ENCODE data around the gene ATP10D.

ATP10D gene

DNA sequence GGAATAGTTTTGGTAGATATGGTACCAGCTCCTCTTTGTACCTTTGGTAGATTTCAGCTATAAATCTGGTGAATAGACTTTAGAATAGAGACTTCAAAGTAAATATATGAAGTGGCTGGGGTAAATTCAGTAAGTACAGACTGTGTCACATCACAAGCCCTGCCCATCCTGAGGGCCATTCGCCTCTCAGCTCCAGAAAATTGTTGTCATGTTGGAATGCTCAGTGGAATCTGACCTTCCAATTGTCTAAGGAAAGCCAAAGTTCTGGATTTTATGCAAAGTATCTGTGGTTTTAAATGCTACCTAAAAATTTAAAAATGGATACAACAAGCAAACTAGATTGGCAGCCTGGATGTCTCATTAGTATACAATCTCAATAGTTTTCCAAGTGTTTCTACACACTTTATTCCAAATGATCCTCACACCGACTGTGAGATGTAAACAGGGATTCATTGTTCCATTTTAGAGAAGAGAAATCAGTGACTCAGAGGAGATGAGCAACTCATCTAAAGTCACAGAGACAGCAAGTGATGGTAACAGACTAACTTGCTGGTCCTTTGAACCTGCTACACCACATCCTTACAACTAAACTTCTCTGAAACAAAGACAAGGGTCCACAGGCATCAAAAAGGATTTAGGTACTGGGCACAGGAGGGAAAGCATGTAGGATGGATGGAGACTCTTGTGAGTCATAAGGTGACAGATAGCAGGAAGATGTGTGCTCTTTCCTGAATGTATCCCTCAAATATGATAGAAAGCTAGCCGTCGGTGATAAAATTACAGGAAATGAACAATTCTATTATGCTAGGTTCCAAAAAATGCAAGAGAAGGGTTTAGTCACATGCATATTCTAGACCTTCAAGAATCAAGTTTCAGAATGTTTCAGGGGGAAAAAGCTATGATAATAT is 127.3 kb downstream of the ATP10D start:
- POLR2A ChIA-PET (ENCODE audit: low non-redundant PET), result no interaction called here
- CTCF ChIA-PET, result interaction anchor here (0.6 kb wide), 1 partner anchor 1258 kb away, joined by 3 read pairs; no protein-coding TSS in a partner anchor
- no peak overlapping the region for H3K27ac ChIP-seq
- no peak for DNase-seq (ENCODE audit: low spot score)
- TF ChIP-seq, protein P1, sequence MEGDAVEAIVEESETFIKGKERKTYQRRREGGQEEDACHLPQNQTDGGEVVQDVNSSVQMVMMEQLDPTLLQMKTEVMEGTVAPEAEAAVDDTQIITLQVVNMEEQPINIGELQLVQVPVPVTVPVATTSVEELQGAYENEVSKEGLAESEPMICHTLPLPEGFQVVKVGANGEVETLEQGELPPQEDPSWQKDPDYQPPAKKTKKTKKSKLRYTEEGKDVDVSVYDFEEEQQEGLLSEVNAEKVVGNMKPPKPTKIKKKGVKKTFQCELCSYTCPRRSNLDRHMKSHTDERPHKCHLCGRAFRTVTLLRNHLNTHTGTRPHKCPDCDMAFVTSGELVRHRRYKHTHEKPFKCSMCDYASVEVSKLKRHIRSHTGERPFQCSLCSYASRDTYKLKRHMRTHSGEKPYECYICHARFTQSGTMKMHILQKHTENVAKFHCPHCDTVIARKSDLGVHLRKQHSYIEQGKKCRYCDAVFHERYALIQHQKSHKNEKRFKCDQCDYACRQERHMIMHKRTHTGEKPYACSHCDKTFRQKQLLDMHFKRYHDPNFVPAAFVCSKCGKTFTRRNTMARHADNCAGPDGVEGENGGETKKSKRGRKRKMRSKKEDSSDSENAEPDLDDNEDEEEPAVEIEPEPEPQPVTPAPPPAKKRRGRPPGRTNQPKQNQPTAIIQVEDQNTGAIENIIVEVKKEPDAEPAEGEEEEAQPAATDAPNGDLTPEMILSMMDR (conservative IDR thresholded peaks at IDR 0.05; ENCODE audit: low read depth), result no peak

DNA sequence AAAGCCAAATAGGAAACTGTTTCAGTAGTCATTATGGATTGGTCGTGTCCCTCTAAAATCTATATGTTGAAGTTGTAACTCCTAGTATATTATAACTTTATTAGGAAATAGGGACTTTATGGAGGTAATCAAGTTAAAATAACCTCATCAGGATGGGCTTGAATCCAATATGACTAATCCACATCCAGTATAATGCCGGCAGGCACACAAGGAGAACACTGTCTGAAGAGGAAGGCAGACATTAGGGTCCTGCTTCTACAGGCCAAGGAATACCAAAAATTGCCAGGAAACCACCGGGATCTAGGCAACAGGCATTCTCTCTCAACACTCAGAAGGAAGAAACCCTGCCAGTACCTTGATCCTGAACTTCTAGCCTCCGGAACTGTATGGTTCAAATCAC is 130.3 kb downstream of the ATP10D start:
- H3K27ac ChIP-seq, result no peak overlapping the region
- TF ChIP-seq, protein P1 (conservative IDR thresholded peaks at IDR 0.05; ENCODE audit: low read depth), result no peak
- POLR2A ChIA-PET (ENCODE audit: low non-redundant PET), result no interaction called here
- CTCF ChIA-PET, result no interaction called here
- DNase-seq (ENCODE audit: low spot score), result no peak

DNA sequence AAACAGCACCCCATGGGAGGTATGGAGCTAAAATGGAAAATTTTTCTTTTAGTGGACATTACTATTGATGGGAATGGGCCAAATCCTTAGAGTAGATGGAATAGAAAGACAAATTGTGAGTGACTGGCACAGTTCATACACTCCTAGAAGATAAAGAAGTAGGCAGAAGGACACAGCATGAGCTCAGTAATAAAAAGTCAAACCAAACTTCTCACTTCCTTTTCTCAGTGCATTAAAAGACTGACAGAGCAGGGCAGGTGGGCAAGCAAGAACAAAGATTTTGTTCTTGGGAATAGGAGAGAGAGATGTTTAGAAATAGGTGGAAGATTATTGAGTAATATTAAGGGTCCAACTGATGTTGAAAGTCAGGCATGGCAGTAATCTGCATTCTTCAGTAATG is 132.5 kb downstream of the ATP10D start:
- no peak for DNase-seq (ENCODE audit: low spot score)
- TF ChIP-seq, protein P1 (conservative IDR thresholded peaks at IDR 0.05; ENCODE audit: low read depth), result no peak
- ChIA-PET POLR2A (ENCODE audit: low non-redundant PET) (no interaction called here), CTCF (no interaction called here)
- no peak overlapping the region for H3K27ac ChIP-seq

DNA sequence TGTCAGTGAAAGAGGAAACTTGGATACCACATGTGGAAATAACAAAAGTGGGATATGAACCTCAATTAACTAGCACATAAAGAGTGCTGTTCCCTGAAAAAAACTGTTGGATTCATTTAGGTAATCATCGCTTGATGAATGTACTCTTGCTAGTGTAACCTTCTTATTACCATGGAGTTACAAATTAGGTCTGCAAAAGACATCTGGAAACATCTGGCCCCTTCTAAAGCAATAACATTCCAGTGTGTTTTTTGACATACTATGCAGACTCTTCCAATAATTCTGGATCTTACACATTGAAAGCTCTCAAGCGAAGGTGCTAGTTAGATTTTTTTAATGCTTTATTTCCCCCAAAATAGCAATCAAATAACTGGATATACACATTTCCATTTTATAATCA is 134.6 kb downstream of the ATP10D start:
- POLR2A ChIA-PET (ENCODE audit: low non-redundant PET), result no interaction called here
- DNase-seq (ENCODE audit: low spot score), result no peak
- TF ChIP-seq, protein P1 (conservative IDR thresholded peaks at IDR 0.05; ENCODE audit: low read depth), result no peak
- H3K27ac ChIP-seq, result no peak overlapping the region
- CTCF ChIA-PET, result no interaction called here

DNA sequence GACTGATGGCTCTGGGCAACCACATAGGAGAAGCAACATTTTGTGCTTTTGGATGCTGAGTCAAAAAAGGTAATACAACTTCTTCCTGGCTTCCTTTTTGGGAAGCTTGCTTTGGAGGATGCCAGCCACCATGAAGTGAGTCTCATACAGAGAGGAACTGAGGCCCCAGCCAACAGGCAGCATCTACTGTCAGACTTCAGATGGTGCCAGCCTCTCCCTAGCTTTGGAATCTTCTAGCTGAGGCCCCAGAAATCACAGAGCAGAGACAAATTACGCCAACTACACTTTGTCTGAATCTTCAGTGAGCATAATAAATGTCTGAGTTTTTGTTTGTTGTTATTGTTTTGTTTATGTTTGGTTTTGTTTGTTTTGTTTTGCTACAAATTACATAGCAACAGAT is 136.1 kb downstream of the ATP10D start:
- H3K27ac ChIP-seq, result no peak overlapping the region
- CTCF ChIA-PET, result interaction anchor here (0.8 kb wide), 1 partner anchor 78 kb away, joined by 3 read pairs; no protein-coding TSS in a partner anchor
- TF ChIP-seq, protein P1 (conservative IDR thresholded peaks at IDR 0.05; ENCODE audit: low read depth), result no peak
- POLR2A ChIA-PET (ENCODE audit: low non-redundant PET), result no interaction called here
- DNase-seq (ENCODE audit: low spot score), result no peak

DNA sequence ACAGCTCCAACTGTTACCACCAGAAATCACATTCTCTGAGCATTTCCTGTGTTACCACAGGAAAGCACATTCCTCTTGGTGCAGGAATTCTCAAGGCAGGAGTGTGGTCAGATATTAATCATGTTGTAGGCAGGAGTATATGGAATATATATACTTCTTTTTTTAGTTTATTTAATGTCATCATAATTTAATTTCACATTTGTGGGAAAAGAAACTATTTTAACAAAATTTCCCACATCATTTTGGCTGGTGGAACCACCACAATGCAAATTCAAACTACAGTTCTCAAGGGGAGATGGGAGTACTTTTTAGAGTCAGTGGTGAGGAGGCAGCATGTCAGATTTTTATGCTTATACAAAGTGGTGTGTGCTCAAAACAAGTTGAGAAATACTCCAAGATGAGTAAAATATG is 139.0 kb downstream of the ATP10D start:
- ChIA-PET POLR2A (ENCODE audit: low non-redundant PET) (no interaction called here), CTCF (no interaction called here)
- TF ChIP-seq, protein P1 (conservative IDR thresholded peaks at IDR 0.05; ENCODE audit: low read depth), result no peak
- DNase-seq (ENCODE audit: low spot score), result no peak
- no peak overlapping the region for H3K27ac ChIP-seq
